GM21390 (cell line): ENCODE measurements around the gene PHF3.

Experiments
- ATAC-seq: cut with Tn5 transposase; IDR thresholded peaks from one replicate; pipeline ENCODE4 v1.9.1; 2021; ENCODE audit not compliant: unreplicated experiment

PHF3 gene

DNA sequence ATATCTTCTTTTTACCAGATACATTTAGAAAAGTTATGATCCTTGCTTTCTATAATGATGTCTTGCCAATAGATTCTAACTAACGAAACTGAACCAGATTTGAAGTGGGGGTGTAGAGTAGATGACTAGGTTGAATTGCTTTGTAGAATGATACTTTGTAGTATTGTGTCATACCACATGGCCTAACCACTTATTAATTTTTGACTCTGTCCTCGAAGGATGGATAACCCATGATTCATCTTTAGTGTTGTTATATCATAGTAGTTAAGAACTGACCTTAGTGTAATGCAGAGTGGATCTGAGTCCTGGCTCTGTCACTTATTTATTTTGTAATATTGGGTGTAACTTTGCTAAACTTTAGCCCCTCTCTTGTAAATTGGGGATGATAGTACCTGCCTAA is 4.5 kb downstream of the PHF3 start:
- no peak for ATAC-seq

DNA sequence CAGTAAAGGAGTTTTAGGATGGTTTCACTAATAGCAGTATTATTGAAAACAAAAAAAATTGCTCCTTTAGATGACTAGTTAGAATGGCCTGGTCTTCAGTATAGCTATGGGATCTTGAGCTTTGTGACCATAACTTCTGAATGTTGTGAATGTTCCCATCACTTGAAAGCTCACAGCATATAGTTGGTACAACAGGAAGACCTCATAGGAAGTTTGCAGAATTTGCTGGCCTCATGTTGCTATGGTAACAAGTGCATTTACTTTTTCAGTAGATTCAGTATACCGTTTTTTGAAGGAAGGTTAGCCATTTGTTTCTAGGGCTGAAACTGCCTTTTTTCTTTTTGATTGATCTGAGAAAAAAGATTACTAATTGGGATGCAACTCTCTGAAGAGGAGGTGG is 8.3 kb downstream of the PHF3 start:
- no peak for ATAC-seq

DNA sequence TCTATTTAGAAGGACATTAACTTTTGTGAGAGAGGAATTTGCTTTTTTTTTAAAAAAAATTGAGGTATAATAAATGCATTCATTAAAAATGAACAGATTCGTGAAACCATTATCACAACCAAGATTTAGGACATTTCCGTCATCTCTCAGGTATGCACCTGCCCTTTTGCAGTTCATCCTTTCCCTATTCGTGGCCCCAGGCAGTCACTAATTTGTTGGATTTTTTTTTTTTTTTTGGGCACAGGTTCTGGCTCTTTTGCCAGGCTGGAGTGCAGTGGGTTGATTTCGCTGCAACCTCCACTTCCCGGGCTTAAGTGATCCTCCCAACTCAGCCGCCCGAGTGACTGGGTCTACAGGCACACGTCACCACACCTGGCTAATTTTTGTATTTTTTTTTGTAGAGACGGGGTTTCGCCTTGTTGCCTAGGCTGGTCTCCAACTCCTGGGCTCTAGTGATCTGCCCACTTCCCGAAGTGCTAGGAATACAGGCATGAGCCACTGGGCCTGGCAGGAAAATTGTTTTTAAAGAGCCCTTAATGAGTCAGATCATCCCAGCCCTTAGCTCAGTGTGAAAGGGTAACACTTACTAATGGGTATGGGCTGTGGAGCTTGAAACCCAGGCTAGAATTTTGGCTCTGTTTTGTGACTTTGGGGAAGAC is 9.2 kb downstream of the PHF3 start:
- ATAC-seq: no peak

DNA sequence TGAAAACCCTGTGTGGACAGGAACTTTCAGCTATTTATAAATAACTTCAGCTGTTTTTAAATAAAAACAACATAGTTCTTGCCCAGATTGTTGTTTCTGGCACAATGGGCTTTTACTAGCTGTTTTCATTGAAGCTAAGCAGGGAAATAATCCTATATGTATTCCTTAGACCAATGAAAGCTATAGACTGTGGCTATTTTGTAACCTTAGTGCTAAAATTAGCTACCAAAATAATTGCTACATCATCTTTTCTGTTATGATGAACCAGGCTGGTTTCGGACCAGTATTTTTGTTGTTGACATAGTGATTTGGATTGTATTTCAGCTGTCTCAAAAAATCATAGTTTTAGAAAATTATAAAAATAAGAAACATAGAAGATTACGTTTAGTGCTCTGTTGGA is 13.7 kb downstream of the PHF3 start:
- no peak for ATAC-seq

DNA sequence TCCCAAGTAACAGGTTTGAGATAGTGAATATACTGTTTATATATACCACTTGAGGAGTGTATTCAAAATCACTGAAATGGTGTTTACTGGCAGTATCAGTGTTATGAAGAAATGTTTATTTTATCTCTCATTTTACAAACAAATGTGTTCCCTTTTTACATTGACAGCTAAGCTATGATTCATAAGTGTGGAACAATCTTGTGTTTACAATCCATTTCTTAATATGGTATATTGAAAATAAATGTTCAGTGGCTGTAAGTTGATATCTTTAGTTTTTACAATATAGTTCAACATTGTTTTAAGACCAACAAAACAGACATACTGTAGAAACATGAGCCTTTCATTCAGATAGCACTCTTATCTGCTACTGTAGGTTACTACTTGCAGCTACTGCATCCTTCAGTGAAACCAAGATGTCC is 14.3 kb downstream of the PHF3 start:
- ATAC-seq: no peak

DNA sequence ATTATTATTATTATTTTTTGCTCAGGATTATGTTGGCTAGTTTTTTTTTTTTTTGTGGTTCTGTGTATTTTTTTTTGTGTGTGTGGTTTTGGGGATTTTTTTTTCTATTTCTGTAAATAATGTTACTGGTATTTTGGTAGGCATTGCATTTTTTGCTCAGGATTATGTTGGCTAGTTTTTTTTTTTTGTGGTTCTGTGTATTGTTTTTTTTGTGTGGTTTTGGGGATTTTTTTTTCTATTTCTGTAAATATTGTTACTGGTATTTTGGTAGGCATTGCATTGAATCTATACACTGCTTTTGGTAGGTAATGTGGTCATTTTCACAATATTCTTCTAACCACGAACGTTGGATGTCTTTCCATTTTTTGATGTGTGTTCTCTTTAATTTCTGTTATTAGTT is 17.4 kb downstream of the PHF3 start:
- no peak for ATAC-seq

DNA sequence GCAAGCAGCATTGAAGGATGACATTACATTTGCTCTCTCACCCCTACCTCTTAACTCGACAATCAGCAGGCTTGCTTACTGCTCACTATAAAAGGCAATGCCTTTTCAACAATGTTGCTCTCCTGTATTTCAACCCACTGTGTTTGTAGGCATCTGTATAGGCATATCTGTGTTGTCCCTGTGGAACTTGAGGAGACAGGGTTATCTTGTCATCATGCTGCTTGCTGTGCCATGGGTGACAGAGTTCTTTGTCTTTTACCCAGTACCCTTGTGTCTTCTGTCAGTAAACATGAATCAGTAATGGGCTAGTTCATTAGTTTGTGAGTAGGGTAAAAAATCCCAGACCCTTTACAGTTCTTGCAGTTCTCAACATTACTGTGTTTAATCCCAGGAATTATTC is 25.2 kb downstream of the PHF3 start:
- no peak for ATAC-seq

DNA sequence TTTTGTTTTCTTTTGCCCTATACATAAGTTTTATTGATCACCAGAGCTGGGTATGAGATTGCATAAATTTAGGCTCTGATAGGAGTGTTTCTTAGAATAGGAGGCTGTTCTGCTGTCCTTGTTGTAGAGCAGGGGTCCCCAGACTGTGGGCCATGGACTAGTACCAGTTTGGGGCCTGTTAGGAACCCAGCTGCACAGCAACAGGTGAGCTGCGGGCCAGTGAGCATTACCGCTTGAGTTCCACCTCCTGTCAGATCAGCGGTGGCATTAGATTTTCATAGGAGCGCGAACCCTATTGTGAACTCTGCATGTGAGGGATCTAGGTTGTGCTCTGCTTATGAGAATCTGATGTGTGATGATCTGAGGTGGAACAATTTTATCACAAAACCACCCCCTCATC is 26.2 kb downstream of the PHF3 start:
- no peak for ATAC-seq

DNA sequence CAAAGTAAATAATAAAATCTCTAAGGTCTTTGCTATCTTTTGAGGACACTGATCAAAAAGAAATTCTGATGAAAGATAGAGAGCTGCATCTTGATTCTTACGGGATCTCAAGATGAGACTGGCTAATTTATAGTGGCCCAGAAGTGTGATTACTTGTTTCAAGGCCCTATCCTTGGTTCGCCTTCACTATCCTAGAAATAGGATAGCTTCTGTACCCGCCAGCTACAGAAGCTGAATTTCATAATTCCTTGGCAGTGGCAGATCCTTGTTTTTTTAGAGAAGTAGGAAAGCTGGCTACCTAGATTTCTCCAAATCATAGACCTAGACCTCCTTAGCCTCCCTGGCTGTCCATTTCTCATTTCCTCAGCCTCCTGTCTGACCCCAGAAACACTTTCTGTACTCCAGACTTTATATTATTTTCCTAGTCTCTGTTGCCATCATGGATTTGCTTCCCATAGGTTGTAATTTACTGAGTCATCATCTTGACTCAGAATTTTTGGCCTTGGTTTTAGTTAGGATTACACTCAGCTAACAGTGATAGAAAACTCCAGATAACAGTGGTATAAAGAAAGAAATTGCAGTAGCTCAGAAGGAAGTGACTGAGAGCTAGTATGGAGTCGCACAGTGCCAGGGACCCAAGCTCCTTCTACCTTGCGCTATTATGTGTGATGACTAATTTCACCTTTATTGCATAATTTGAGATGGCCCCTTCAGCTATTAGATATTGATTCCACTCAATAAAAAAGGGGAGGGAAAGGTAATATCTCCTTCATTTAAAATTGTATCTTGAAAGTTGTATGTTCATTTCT is 27.7 kb downstream of the PHF3 start:
- no peak for ATAC-seq

DNA sequence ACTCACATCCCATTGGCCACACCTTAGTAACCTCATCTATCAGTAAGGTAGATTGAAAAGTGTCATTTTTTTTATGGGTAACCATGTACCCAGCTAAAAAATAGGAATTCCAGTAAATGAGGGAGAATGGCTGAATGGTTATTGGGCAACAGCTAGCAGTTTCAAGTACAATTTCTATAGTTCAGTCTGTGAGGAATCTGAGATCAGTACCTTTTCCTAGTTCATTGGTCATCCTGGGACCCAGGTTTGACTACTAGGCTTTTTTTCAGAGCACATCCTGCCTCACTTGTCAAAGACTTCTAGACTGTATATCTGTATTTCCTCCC is 28.3 kb downstream of the PHF3 start:
- no peak for ATAC-seq

DNA sequence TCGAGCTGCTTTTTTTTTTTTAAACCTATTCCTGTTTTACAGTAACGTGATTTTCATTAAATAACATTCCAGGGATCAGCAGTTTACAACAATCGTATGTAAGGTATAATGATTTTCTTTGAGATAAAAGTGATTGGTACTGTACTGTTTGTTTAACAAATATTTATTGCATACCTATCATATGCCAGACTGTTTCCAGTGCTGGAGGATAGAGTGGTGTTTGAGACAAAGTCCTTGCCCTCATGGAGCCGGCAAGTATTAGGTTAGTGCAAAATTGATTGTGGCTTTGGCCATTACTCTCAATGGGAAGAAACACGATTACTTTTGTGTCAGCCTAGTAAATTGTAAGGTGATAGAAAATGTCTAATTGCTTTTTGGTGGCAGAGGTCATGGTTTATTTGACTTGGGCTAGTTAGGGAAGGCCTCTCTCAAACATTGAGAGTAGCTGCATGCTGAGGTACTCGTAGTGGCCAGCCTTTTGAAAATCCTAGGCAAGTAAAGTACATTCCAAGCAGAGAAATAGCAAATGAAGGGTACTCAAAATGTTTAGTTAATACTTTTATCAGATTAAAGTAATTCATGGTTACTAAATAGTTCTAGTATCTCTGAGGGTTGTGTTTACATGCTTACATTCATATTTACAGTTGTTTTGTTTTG is 35.6 kb downstream of the PHF3 start:
- no peak for ATAC-seq

DNA sequence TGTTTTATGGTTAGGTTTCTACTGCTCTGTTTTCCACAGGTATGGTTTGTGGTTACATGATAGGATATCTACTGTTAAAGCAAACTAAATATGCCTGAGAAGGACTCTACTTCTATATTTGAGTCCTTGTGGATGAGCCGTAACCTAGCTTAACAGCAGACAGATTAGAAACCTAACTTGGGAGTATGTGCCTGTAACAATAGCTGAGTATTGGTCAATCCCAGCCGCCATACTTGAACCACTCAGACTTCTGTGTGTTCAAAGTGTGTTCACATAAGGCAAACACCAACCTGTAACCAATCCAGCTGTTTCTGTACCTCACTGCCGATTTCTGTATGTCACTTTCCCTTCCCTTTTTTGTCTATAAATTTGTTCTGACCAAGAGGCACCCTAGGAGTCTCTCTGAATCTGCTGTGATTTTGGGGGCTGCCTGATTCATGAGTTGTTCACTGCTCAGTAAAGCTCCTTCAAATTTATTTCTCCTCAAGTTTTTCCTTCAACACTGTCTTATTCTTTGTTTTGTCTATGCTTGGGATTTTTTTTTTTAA is 37.1 kb downstream of the PHF3 start:
- peak; percentile 40 for ATAC-seq

DNA sequence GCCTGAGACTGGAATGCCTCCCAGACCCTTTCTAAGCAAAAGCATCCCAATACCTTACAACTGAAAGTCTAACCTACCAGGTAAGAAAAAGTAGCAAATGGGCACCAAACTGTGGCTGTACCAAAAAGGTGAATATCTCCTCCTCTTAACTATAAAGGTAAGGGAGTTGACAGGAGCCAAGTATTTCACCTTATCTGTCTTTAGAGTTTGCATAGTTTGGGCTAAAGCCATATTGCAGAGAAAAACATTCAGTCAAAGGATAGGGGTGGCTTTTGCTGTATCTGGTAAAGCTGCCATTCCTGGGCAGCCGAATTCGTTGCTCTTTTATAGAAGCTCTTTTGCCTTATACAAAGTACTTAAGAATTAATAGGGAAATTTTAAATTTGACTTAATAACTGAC is 38.1 kb downstream of the PHF3 start:
- ATAC-seq: no peak

DNA sequence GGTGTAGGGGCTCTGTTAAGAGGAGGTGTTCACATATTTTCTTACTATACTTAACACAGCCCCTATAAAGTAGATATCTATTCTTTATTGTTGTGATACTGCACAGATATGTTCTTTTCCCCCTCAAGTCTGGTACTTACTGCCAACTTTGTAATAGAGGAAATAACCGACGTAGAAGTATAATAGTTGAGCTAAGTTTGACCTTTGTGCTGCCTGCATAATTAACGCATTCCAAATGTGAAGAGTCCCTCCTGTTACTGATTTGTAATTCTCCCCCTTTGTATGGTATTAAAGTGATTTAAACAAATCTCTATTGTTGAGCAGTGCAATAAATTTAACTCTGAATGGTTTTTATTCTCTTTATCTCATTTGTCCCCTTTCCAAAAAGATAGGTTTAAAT is 39.0 kb downstream of the PHF3 start:
- ATAC-seq: no peak

DNA sequence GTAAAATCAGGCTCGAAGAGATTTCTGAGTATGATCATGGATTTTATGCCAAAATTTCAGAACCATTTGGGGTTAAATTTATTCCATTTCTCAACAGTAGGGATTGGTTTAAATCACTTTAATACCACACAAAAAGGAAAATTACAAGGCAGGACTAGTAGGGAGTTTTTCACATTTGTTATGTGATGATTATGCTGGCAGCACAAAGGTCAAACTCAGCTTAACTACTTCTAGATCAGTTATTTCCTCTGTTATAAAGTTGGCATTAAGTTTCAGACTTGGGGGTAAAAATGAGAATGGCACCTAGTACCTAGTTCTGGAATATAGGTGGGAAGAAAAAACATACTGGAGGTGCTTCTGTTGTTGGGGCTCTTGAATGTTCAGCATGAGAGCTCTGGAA is 39.5 kb downstream of the PHF3 start:
- ATAC-seq: no peak

DNA sequence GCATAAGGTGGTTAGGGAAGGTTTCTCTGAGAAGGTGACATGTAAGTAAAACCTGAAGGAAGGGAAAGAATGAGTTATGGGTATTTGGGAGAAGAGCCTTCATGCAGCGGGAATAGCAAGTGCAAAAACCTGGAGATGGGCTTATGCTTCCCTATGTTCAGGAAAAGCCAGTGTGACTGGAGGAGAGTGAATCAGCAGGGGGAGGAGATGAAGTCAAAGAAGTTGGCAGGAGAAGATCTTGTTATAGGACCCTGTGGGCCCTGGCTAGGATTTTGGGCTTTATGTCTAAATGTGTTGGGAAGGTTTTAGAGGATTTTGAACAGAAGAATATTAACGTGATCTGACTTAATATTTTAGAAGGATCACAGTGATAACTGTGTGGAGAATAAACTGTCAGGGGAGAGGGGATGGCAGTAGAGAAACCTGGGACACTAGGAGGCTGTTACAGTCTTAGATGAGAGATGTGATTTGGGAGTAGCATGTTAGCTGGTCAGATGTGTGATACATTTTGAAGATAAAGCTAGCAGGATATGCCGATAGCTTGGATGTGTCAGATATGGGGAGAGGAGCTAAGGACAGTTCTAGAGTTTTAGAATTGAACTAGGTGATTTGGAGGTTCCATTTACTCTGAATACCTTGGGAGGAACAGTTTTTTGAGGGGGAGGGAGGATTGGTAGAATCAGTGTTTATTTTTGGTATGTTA is 41.0 kb downstream of the PHF3 start:
- no peak for ATAC-seq

DNA sequence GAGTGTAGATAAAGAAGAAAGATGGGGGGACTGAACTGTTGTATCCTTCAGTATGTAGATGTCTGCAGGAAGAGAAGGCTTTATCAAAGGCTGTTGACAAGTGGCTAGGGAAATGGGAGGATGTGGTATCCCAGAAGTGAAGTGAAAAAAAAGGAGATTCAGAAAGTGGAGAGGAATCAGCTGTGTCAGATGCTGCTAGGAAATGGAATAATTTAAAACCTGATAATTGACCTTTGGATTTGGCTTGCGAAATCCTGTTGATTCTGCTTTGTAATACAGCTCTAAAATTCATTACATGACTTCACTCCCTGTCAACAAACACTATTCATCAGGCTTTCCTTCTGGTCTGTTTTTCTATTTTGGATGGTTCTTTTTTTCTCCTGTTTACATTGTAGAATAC is 41.7 kb downstream of the PHF3 start:
- no peak for ATAC-seq

DNA sequence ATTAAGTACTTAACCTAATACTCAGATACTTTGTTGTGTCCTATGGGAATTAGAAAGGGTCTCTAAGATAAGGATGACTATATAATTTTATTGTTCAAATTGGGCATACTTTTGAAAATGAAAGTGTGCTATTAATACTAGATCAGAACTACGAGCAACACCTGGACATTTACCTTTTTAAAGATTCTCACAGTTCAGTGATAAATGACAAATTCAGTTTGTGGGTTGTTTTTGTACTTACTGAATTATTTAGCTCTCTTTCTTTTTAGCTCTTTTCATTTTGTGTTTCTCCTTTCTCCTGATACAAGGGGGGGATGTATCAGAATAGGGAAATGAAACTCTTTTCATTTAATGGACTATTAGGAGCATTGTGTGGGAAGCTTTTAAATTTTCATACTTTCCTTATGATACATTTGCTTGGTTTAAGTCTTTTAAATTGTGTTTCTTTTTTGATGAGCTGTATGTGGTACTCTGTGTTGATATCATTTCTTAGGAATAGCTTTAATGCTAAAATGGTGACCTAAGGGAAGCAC is 47.5 kb downstream of the PHF3 start:
- ATAC-seq: peak; percentile 43

DNA sequence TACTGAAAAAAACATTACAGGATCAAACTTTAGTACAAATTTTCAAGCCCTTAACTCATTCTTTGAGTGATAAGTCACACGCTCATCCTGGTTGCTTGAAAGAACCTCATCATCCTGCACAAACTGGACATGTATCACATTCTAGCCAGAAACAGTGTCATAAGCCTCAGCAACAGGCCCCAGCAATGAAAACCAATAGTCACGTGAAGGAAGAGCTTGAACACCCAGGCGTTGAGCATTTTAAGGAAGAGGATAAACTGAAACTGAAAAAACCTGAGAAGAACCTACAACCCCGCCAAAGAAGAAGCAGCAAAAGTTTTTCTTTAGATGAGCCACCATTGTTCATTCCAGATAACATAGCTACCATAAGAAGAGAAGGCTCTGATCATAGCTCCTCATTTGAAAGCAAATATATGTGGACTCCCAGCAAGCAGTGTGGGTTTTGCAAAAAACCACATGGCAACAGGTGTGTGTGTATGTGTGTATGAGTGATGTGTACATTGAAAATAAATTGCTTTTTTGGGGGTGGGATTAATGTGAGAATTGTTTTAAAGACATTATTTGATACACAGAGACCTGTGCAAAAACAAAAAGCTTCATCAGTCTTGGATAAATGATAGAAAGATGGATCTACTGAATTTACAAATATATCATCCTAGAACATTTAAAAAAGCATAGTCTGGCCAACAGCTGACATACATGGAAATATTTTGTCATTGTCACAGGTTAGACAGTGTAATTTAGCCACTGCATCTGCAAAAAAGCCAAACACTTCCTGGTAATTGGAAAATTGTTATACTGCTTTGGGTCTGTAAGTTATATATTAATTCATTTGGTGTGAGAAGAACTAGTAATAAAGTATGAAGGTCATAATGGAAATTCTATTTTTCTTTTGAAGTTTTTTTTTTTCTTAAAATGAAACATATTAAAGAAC is 50.1 kb downstream of the PHF3 start:
- peak; percentile 81 for ATAC-seq

DNA sequence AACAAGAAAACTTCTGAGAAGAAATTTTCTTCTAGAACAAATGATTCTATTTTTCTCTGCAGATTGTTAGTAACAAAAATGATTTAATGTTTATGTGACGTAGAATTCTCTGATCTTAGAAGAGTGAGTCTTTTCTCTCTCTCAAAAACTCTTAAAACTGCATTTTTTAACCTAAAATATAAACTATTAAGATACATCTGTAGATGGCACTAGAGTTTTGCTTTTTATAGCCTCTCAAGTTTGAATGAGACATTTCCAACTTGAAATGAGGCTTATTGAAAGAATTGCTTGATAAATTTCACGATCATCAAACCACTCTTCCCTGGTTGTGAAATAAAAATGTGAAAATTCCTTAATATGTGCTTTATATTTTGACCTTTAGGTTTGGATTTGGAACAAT is 53.8 kb downstream of the PHF3 start:
- no peak for ATAC-seq
